ENCODE measurements around the gene TAGAP. TPM values are rescaled to one million over a fixed set of nuclear protein-coding genes. Genes with fewer than 3 reads are reported as not detected.

TAGAP gene
- total RNA-seq, 1 experiment from 2014 or later = 0.30 TPM

DNA sequence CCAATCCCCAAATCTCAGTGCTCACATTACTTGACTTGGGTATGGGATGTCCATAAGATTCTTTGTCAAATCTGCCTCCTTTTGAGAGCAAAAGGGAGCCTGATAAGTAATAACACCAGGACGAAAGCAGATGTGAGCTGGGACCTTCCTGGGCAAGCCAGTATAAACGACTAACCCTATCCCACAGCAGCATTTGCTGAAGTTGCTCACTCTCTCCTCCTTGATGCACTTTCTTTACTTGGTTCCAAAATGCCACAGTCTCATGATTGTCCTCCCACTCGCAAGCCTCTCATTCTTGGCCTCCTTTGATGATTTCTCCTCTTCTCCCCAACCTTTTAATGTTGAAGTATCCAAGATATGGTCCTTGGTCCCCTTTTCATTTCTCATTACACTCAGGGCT, 44.7 kb upstream of the TAGAP start:
- ChIA-PET CTCF (no interaction called here), RAD21 (ENCODE audit: low non-redundant PET in 1 of 2, low total read pairs in 2 of 2, uncharacterized antibody in 2 of 2, unreplicated experiment in 2 of 2) (no interaction called here), POLR2A (no interaction called here)
- Histone ChIP-seq H3K9me3 (ENCODE audit: control insufficient read depth in 1 of 2, insufficient read depth in 1 of 2, low read depth in 1 of 2, low read length in 2 of 2) (no peaks in the 10 kb centered on the region), H4K20me1 (ENCODE audit: insufficient read depth) (no peaks in the 10 kb centered on the region), H3K4me2 (ENCODE audit: low read length) (no peak overlapping the region), H3K27me3 (ENCODE audit: insufficient read depth, low read length) (no peaks in the 10 kb centered on the region), H3K9me2 (ENCODE audit: insufficient read depth) (no peaks in the 10 kb centered on the region), H2AFZ (ENCODE audit: low read depth, low read length, poor library complexity, severe bottlenecking) (no peak overlapping the region), H3K36me3 (ENCODE audit: control insufficient read depth in 1 of 2, insufficient read depth in 2 of 2, low read length in 2 of 2) (no peaks in the 10 kb centered on the region), H3K79me2 (ENCODE audit: insufficient read depth, low read length) (no peaks in the 10 kb centered on the region), H3K4me1 (ENCODE audit: control insufficient read depth in 1 of 2, insufficient read depth in 2 of 2, low read length in 2 of 2) (no peaks in the 10 kb centered on the region), H3K27ac (ENCODE audit: low read depth, low read length) (no peak overlapping the region), H3K9ac (ENCODE audit: low read length) (no peak overlapping the region), H3K4me3 (replicated peaks in 1 of 2; ENCODE audit: low read depth in 1 of 2, low read length in 2 of 2) (no peak overlapping the region)
- TF ChIP-seq JUND (IDR thresholded peaks at IDR 0.05) (no peak), MAX (IDR thresholded peaks at IDR 0.05) (no peak), SIN3A (IDR thresholded peaks at IDR 0.05; ENCODE audit: low read depth) (no peak), ZFX (IDR thresholded peaks at IDR 0.05) (no peak), TCF7L2 (IDR thresholded peaks at IDR 0.05; ENCODE audit: borderline replicate concordance, extremely low read depth, insufficient read depth, insufficient read length) (no peak), EGR1 (IDR thresholded peaks at IDR 0.05; ENCODE audit: low read depth) (no peak), ATF3 (IDR thresholded peaks at IDR 0.05) (no peak)
- intact Hi-C loops (cut with micrococcal nuclease) = no loop called here
- ATAC-seq (no peak), DNase-seq (ENCODE audit: low read depth, low spot score) (no peak)
- BruUV-seq (replicated peaks) = no TSS peak

GRCh38 chr6:159086033-159086618, 41.3 kb upstream of the TAGAP start:
- no peak overlapping the region for H3K4me3 ChIP-seq (replicated peaks in 1 of 2; ENCODE audit: low read depth in 1 of 2, low read length in 2 of 2)
- no peak overlapping the region for H3K9ac ChIP-seq (ENCODE audit: low read length)
- BruUV-seq (replicated peaks) = no TSS peak
- intact Hi-C loops (cut with micrococcal nuclease) = no loop called here
- ChIA-PET RAD21 (ENCODE audit: low non-redundant PET in 1 of 2, low total read pairs in 2 of 2, uncharacterized antibody in 2 of 2, unreplicated experiment in 2 of 2) (no interaction called here), POLR2A (no interaction called here), CTCF (no interaction called here)
- no peak for DNase-seq (ENCODE audit: low read depth, low spot score)
- H3K27me3 ChIP-seq (ENCODE audit: insufficient read depth, low read length) = no peaks in the 10 kb centered on the region
- H3K9me2 ChIP-seq (ENCODE audit: insufficient read depth) = no peaks in the 10 kb centered on the region
- no peaks in the 10 kb centered on the region for H3K79me2 ChIP-seq (ENCODE audit: insufficient read depth, low read length)
- H2AFZ ChIP-seq (ENCODE audit: low read depth, low read length, poor library complexity, severe bottlenecking) = no peak overlapping the region
- no peaks in the 10 kb centered on the region for H3K9me3 ChIP-seq (ENCODE audit: control insufficient read depth in 1 of 2, insufficient read depth in 1 of 2, low read depth in 1 of 2, low read length in 2 of 2)
- no peak for ATAC-seq
- H3K27ac ChIP-seq (ENCODE audit: low read depth, low read length) = no peak overlapping the region
- H4K20me1 ChIP-seq (ENCODE audit: insufficient read depth) = no peaks in the 10 kb centered on the region
- H3K4me1 ChIP-seq (ENCODE audit: control insufficient read depth in 1 of 2, insufficient read depth in 2 of 2, low read length in 2 of 2) = no peaks in the 10 kb centered on the region
- no peaks in the 10 kb centered on the region for H3K36me3 ChIP-seq (ENCODE audit: control insufficient read depth in 1 of 2, insufficient read depth in 2 of 2, low read length in 2 of 2)
- H3K4me2 ChIP-seq (ENCODE audit: low read length) = no peak overlapping the region
- TF ChIP-seq EGR1 (IDR thresholded peaks at IDR 0.05; ENCODE audit: low read depth) = no peak
- no peak for TF ChIP-seq EZH2 (IDR thresholded peaks at IDR 0.05)
- TF ChIP-seq ZFX (IDR thresholded peaks at IDR 0.05) = no peak
- TF ChIP-seq POLR2A (IDR thresholded peaks at IDR 0.05; ENCODE audit: borderline replicate concordance, extremely low read depth, insufficient read depth, insufficient read length) = no peak
- no peak for TF ChIP-seq TCF7L2 (IDR thresholded peaks at IDR 0.05; ENCODE audit: borderline replicate concordance, extremely low read depth, insufficient read depth, insufficient read length)
- no peak for TF ChIP-seq SRF (IDR thresholded peaks at IDR 0.05; ENCODE audit: low read depth)

Data from HCT116 (cell line).